ENCODE measurements around the gene CRIM1. TPM values are rescaled to one million over a fixed set of nuclear protein-coding genes. Genes with fewer than 3 reads are reported as not detected.

The CRIM1 gene
- total RNA-seq, 1 experiment from 2014 or later = 133 TPM

DNA sequence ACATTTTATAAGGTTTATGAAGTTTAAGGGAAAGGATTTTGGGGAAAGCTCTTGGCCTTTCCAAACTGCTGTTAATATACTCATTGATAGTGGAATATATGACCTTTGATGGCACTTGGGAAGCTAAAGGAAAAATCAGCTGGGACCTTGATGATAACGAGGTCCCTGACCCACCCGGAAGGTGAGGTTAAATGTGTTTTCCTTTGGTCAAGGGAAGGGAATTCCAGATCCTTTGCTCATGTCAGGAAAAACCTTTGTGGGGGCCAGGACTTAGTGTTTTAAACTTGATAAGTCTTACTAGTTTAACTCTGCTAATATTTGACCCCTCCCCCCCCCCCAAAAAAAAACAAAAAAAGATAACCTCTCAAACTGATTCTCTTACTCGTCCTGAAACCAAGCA, 50.7 kb downstream of the CRIM1 start:
- POLR2A ChIA-PET (ENCODE audit: unreplicated experiment) = interaction anchor here (0.6 kb wide), 1 partner anchor 11 kb away, joined by 3 read pairs; no protein-coding TSS in a partner anchor
- CTCF ChIA-PET = no interaction called here
- no peak overlapping the region for H2AFZ ChIP-seq
- no peaks in the 10 kb centered on the region for H3K36me3 ChIP-seq (ENCODE audit: low read depth)
- TF ChIP-seq CTCF (conservative IDR thresholded peaks at IDR 0.05) = no peak
- no peak for TF ChIP-seq EZH2 (IDR thresholded peaks at IDR 0.05; ENCODE audit: low read depth)
- DNase-seq = no peak
- peaks cover 4% of the 10 kb centered on the region; the same call in 1 of the 2 replicates for H3K9me3 ChIP-seq (ENCODE audit: insufficient read depth, low read depth)
- H3K79me2 ChIP-seq (ENCODE audit: low read depth) = peaks cover 85% of the 10 kb centered on the region
- H3K4me1 ChIP-seq (replicated peaks; ENCODE audit: insufficient read depth) = peaks cover 19% of the 10 kb centered on the region
- no peak overlapping the region for H3K4me2 ChIP-seq
- no peak overlapping the region for H3K4me3 ChIP-seq
- intact Hi-C loops (cut with micrococcal nuclease; ENCODE audit: unreplicated experiment) = no loop called here
- H4K20me1 ChIP-seq (ENCODE audit: insufficient read depth) = peaks cover 5% of the 10 kb centered on the region; the same call in 1 of the 2 replicates
- no peak overlapping the region for H3K27ac ChIP-seq
- H3K27me3 ChIP-seq (ENCODE audit: insufficient read depth, low read depth) = no peaks in the 10 kb centered on the region
- BruUV-seq (replicated peaks) = no TSS peak
- peaks cover 22% of the 10 kb centered on the region for H3F3A ChIP-seq (ENCODE audit: insufficient read depth, low read depth)
- no peaks in the 10 kb centered on the region for H3K9me2 ChIP-seq (ENCODE audit: insufficient read depth)

DNA sequence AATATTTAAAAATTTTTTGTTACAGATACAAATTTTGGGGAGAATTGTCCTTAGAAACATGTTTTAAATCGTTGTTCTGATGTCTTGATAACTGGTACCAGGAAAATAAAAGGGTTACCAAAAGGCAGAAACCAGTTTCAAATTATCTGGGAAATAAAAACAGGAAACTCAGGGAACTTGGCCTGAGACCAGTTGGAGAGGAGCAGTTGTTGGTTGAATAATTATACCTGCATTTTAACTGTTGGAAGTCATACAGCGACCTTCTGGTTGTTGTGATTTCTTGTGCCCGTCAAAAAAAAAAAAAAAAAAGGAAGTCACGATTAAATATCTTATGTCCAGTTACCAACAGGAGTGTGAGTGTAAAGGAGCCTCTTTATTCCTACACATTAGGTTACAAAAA, 51.8 kb downstream of the CRIM1 start:
- Histone ChIP-seq H3K27me3 (ENCODE audit: insufficient read depth, low read depth) (no peaks in the 10 kb centered on the region), H3F3A (ENCODE audit: insufficient read depth, low read depth) (peaks cover 21% of the 10 kb centered on the region), H3K4me2 (no peak overlapping the region), H3K4me3 (no peak overlapping the region), H3K79me2 (ENCODE audit: low read depth) (peaks cover 85% of the 10 kb centered on the region), H2AFZ (no peak overlapping the region), H3K9me3 (ENCODE audit: insufficient read depth, low read depth) (peaks cover 4% of the 10 kb centered on the region; the same call in 1 of the 2 replicates), H4K20me1 (ENCODE audit: insufficient read depth) (peaks cover 5% of the 10 kb centered on the region), H3K27ac (no peak overlapping the region), H3K9me2 (ENCODE audit: insufficient read depth) (no peaks in the 10 kb centered on the region), H3K36me3 (ENCODE audit: low read depth) (0 out of 2 replicates have a peak, but pooled peaks cover 4% of the 10 kb centered on the region), H3K4me1 (replicated peaks; ENCODE audit: insufficient read depth) (peaks cover 27% of the 10 kb centered on the region)
- POLR2A ChIA-PET (ENCODE audit: unreplicated experiment) = no interaction called here
- no peak for TF ChIP-seq EZH2 (IDR thresholded peaks at IDR 0.05; ENCODE audit: low read depth)
- no peak for DNase-seq
- CTCF ChIA-PET = no interaction called here
- BruUV-seq (replicated peaks) = no TSS peak
- intact Hi-C loops (cut with micrococcal nuclease; ENCODE audit: unreplicated experiment) = no loop called here

DNA sequence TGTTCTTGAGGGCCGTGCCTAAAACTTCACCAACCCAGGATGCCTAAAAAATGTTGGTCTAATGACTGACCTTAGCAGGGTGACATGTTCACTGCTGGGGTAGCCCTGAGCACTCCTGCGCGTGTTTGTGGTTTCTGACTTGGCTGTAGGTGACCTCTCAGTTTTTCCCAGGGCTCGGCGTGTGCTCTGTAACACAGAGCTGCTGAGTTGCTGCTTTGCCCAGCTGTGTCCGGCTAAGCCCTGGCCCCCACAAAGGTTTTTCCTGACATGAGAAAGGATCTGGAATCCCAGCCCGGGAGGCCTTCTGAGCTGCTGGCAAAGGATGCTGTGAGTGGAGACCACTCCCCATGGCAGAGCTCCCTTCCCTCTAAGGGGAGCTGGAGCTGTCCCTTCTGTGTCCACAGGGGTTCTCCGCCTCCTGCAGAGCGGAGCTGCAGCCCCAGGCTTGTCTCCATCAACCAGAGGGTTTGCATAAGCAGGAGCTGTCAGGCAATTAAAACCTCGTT, 52.7 kb downstream of the CRIM1 start:
- no TSS peak for BruUV-seq (replicated peaks)
- H3K36me3 ChIP-seq (ENCODE audit: low read depth) = 0 out of 2 replicates have a peak, but pooled peaks cover 4% of the 10 kb centered on the region
- H3K27me3 ChIP-seq (ENCODE audit: insufficient read depth, low read depth) = no peaks in the 10 kb centered on the region
- DNase-seq = no peak
- no peak overlapping the region for H3K4me3 ChIP-seq
- H2AFZ ChIP-seq = no peak overlapping the region
- POLR2A ChIA-PET (ENCODE audit: unreplicated experiment) = no interaction called here
- TF ChIP-seq CTCF (conservative IDR thresholded peaks at IDR 0.05) (no peak), EZH2 (IDR thresholded peaks at IDR 0.05; ENCODE audit: low read depth) (no peak)
- H3F3A ChIP-seq (ENCODE audit: insufficient read depth, low read depth) = peaks cover 13% of the 10 kb centered on the region
- H3K9me2 ChIP-seq (ENCODE audit: insufficient read depth) = no peaks in the 10 kb centered on the region
- H3K4me1 ChIP-seq (replicated peaks; ENCODE audit: insufficient read depth) = peaks cover 28% of the 10 kb centered on the region
- H4K20me1 ChIP-seq (ENCODE audit: insufficient read depth) = peaks cover 5% of the 10 kb centered on the region
- H3K27ac ChIP-seq = no peak overlapping the region
- intact Hi-C loops (cut with micrococcal nuclease; ENCODE audit: unreplicated experiment) = no loop called here
- peaks cover 84% of the 10 kb centered on the region for H3K79me2 ChIP-seq (ENCODE audit: low read depth)
- H3K4me2 ChIP-seq = no peak overlapping the region
- H3K9me3 ChIP-seq (ENCODE audit: insufficient read depth, low read depth) = no peaks in the 10 kb centered on the region; the same call in 1 of the 2 replicates
- CTCF ChIA-PET = no interaction called here

DNA sequence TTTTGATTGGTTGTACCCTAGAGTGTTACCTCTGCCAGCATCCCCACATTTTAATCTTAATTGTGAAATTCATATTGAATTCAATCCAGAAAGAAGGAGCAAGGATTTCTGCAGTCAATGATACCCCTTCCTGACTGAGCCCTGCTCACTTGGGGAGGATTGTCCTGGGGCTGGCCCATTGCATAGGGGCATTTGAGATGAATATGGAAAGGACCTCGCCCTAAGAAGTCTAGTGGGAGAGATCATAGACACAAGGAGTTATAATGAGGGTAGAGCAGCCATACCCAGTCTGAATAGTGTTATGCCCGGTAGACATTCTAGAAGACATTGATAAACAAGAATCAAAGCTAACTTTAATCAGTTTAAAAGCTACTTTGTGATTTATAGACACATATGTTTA, 53.8 kb downstream of the CRIM1 start:
- Histone ChIP-seq H3K4me3 (no peak overlapping the region), H3K27ac (no peak overlapping the region), H3K4me1 (replicated peaks; ENCODE audit: insufficient read depth) (peaks cover 19% of the 10 kb centered on the region), H3K36me3 (ENCODE audit: low read depth) (0 out of 2 replicates have a peak, but pooled peaks cover 4% of the 10 kb centered on the region), H3K9me3 (ENCODE audit: insufficient read depth, low read depth) (no peaks in the 10 kb centered on the region), H2AFZ (no peak overlapping the region), H3K4me2 (no peak overlapping the region), H3K79me2 (ENCODE audit: low read depth) (peaks cover 85% of the 10 kb centered on the region), H3F3A (ENCODE audit: insufficient read depth, low read depth) (peaks cover 3% of the 10 kb centered on the region), H3K27me3 (ENCODE audit: insufficient read depth, low read depth) (no peaks in the 10 kb centered on the region), H4K20me1 (ENCODE audit: insufficient read depth) (peaks cover 3% of the 10 kb centered on the region), H3K9me2 (ENCODE audit: insufficient read depth) (no peaks in the 10 kb centered on the region)
- intact Hi-C loops (cut with micrococcal nuclease; ENCODE audit: unreplicated experiment) = no loop called here
- TF ChIP-seq CTCF (conservative IDR thresholded peaks at IDR 0.05) (no peak), EZH2 (IDR thresholded peaks at IDR 0.05; ENCODE audit: low read depth) (no peak)
- POLR2A ChIA-PET (ENCODE audit: unreplicated experiment) = no interaction called here
- CTCF ChIA-PET = interaction anchor here (1.0 kb wide), 1 partner anchor 20 kb away, joined by 3 read pairs; no protein-coding TSS in a partner anchor
- no TSS peak for BruUV-seq (replicated peaks)
- DNase-seq = no peak

Measured in PC-9 (cell line).